Endodermal cell (in vitro differentiated cells): ENCODE data around the gene ACACA. TPM values are rescaled to one million over a fixed set of nuclear protein-coding genes. Genes with fewer than 3 reads are reported as not detected.

Source experiments
- DNase-seq: peaks from one replicate; pipeline ENCODE4 v3.0.0-alpha.2; 2017
- H3K27ac ChIP-seq: 2 replicates; pipeline ENCODE4 v1.5.1; 2013; ENCODE audit warnings: mild to moderate bottlenecking, low read depth, low read length, moderate library complexity
- H3K27me3 ChIP-seq: 2 replicates; pipeline ENCODE4 v1.6.1; 2013; ENCODE audit warnings: mild to moderate bottlenecking, low read length, moderate library complexity; ENCODE audit not compliant: insufficient read depth, control insufficient read depth, poor library complexity, severe bottlenecking
- H3K36me3 ChIP-seq: 2 replicates; pipeline ENCODE4 v1.7.0; 2013; ENCODE audit warnings: mild to moderate bottlenecking, low read length, moderate library complexity; ENCODE audit not compliant: control insufficient read depth, insufficient read depth
- H3K4me1 ChIP-seq: one replicate; pipeline ENCODE4 v1.7.0; 2013; ENCODE audit warnings: low read length; ENCODE audit not compliant: control insufficient read depth, insufficient read depth
- H3K4me3 ChIP-seq: 2 replicates; pipeline ENCODE4 v1.5.1; 2013; ENCODE audit warnings: mild to moderate bottlenecking, low read length, moderate library complexity
- H3K9ac ChIP-seq: 2 replicates; pipeline ENCODE4 v1.6.1; 2013; ENCODE audit warnings: mild to moderate bottlenecking, low read length, moderate library complexity; ENCODE audit not compliant: poor library complexity, severe bottlenecking; ENCODE audit errors: extremely low read depth
- H3K9me3 ChIP-seq: 2 replicates; pipeline ENCODE4 v1.6.1; 2013; ENCODE audit warnings: mild to moderate bottlenecking, low read length, moderate library complexity; ENCODE audit not compliant: control insufficient read depth
- H3K27ac Mint-ChIP-seq: 2 replicates; pipeline ENCODE4 v1.8.0; 2020; ENCODE audit warnings: mixed read lengths
- H3K27me3 Mint-ChIP-seq: 2 replicates; pipeline ENCODE4 v1.8.0; 2021; ENCODE audit warnings: mild to moderate bottlenecking, mixed read lengths; ENCODE audit not compliant: insufficient read depth
- H3K36me3 Mint-ChIP-seq: 2 replicates; pipeline ENCODE4 v1.8.0; 2020; ENCODE audit warnings: low read depth, mixed read lengths
- H3K4me1 Mint-ChIP-seq: 2 replicates; pipeline ENCODE4 v1.8.0; 2020; ENCODE audit warnings: mixed read lengths
- H3K4me3 Mint-ChIP-seq: 2 replicates; pipeline ENCODE4 v1.8.0; 2020; ENCODE audit warnings: mild to moderate bottlenecking, moderate library complexity, mixed read lengths
- H3K9me3 Mint-ChIP-seq: 2 replicates; pipeline ENCODE4 v1.8.0; 2020; ENCODE audit warnings: mild to moderate bottlenecking, mixed read lengths
- CTCF ChIP-seq: fragments of 200-600 bp; sonication (generic); conservative IDR thresholded peaks from 2 replicates; pipeline ENCODE4 v1.5.0; 2021; ENCODE audit warnings: antibody characterized with exemption, mild to moderate bottlenecking
- WGBS, 2 experiments: methylation state at CpG; one replicate each; pipeline versions ENCODE4 v1.1.5 to v1.1.7; 2013; ENCODE audit warnings: missing lambda C conversion rate in 2 of 2, mixed read lengths in 1 of 2; ENCODE audit not compliant: insufficient coverage in 1 of 2, insufficient read length in 1 of 2; 5-methylcytosine and 5-hydroxymethylcytosine counted together
- total RNA-seq, 2 donors: library from RNA; stranded (reverse); fragmentation: NEBNext Ultra II Directional in 1 of 2; extraction: Animal tissue kit (Norgen Biotek cat#: 25700) in 1 of 2; gene quantifications; 2 replicates in 1 of 2; 3 replicates in 1 of 2; pipeline ENCODE4 v1.2.1, GENCODE V29; 2021

Gene ACACA
- total RNA-seq, 2 donors from 2014 or later = 66.7 to 68.6 TPM

GRCh38 chr17:37092071-37092470, 314.6 kb downstream of the ACACA start:
- H3K4me3 Mint-ChIP-seq = no peak overlapping the region
- peak; percentile 30 for DNase-seq
- peaks cover 57% of the 10 kb centered on the region for H3K36me3 Mint-ChIP-seq
- Histone ChIP-seq H3K4me3 (no peak overlapping the region), H3K27me3 (no peaks in the 10 kb centered on the region), H3K9ac (no peak overlapping the region), H3K9me3 (no peaks in the 10 kb centered on the region), H3K4me1 (peaks cover 8% of the 10 kb centered on the region), H3K36me3 (peaks cover 48% of the 10 kb centered on the region), H3K27ac (no peak overlapping the region)
- H3K27ac Mint-ChIP-seq = no peak overlapping the region
- no peaks in the 10 kb centered on the region for H3K27me3 Mint-ChIP-seq
- H3K9me3 Mint-ChIP-seq = no peaks in the 10 kb centered on the region
- peaks cover 37% of the 10 kb centered on the region for H3K4me1 Mint-ChIP-seq
- TF ChIP-seq CTCF = no peak
- WGBS, 2 experiments = 96 to 100% methylated on average over 2 of the region's 2 CpGs

- Histone ChIP-seq H3K4me1 (peaks cover 8% of the 10 kb centered on the region), H3K36me3 (peaks cover 46% of the 10 kb centered on the region), H3K4me3 (peak overlapping the region; percentile 13), H3K9ac (no peak overlapping the region), H3K27ac (no peak overlapping the region), H3K27me3 (no peaks in the 10 kb centered on the region), H3K9me3 (no peaks in the 10 kb centered on the region)
- H3K27me3 Mint-ChIP-seq = no peaks in the 10 kb centered on the region
- H3K9me3 Mint-ChIP-seq = no peaks in the 10 kb centered on the region
- H3K27ac Mint-ChIP-seq = no peak overlapping the region
- no peak for DNase-seq
- 75 to 100% methylated on average over 1 to 2 of the region's 3 CpGs for WGBS, 2 experiments
- no peak for TF ChIP-seq CTCF
- peaks cover 37% of the 10 kb centered on the region for H3K4me1 Mint-ChIP-seq
- H3K36me3 Mint-ChIP-seq = peaks cover 56% of the 10 kb centered on the region
- H3K4me3 Mint-ChIP-seq = no peak overlapping the region
These were observed 315.7 kb downstream of the ACACA start for GRCh38 chr17:37090941-37091340.

GRCh38 chr17:37089956-37090355, 316.7 kb downstream of the ACACA start:
- Mint-ChIP-seq H3K36me3 (peaks cover 57% of the 10 kb centered on the region), H3K4me1 (peaks cover 37% of the 10 kb centered on the region), H3K4me3 (no peak overlapping the region), H3K9me3 (no peaks in the 10 kb centered on the region), H3K27ac (no peak overlapping the region), H3K27me3 (no peaks in the 10 kb centered on the region)
- no peak overlapping the region for H3K4me3 ChIP-seq
- no peak overlapping the region for H3K27ac ChIP-seq
- TF ChIP-seq CTCF = no peak
- peaks cover 53% of the 10 kb centered on the region for H3K36me3 ChIP-seq
- H3K4me1 ChIP-seq = peaks cover 8% of the 10 kb centered on the region
- no peak overlapping the region for H3K9ac ChIP-seq
- 92 to 97% methylated on average over 6 to 7 of the region's 7 CpGs for WGBS, 2 experiments
- no peaks in the 10 kb centered on the region for H3K9me3 ChIP-seq
- no peaks in the 10 kb centered on the region for H3K27me3 ChIP-seq
- DNase-seq = no peak
